Panc1 (cell line): Measurements from ENCODE around the gene KRTAP1-3.

Experiments used
- POLR2AphosphoS5 ChIP-seq: IDR thresholded peaks from 2 replicates; pipeline ENCODE4 v1.6.1; 2012; ENCODE audit warnings: mild to moderate bottlenecking, low read depth, low read length, moderate library complexity
- REST ChIP-seq, 2 experiments: IDR thresholded peaks; 2 replicates each; pipeline ENCODE4 v1.6.1; 2011 to 2012; ENCODE audit warnings: low read depth in 2 of 2, control low read depth in 1 of 2, low read length in 1 of 2, mild to moderate bottlenecking in 1 of 2, moderate library complexity in 1 of 2; ENCODE audit not compliant: insufficient read depth in 1 of 2
- SIN3A ChIP-seq: IDR thresholded peaks from 2 replicates; pipeline ENCODE4 v1.6.1; 2012; ENCODE audit warnings: low read depth, mild to moderate bottlenecking, low read length, moderate library complexity, borderline replicate concordance; ENCODE audit not compliant: insufficient read depth
- TF ChIP-seq, protein P1 (sequence below): fragments of 450-650 bp; IDR thresholded peaks from 2 replicates; pipeline ENCODE4 v1.5.1; 2017; ENCODE audit warnings: mild to moderate bottlenecking

DNA sequence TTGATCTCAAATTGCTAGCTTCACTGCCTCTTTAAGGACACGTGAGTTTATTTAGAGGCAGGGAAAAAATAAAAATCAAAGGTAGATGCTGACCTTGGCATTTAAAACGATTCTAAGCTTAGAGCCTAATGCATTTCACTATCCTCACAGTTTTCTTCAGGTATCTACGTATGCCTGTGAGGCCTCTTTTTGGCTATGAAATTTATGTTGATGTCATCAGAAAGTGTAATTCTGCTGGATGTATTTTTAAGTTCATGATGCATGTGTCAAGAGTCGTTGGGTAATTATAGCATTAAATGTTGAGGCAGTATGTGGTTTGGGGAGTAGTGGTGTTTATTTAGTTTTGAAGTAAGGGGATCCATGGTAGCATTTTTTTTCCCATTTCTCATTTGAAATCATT is 30.7 kb downstream of the KRTAP1-3 start:
- TF ChIP-seq SIN3A, result no peak
- TF ChIP-seq, protein P1, sequence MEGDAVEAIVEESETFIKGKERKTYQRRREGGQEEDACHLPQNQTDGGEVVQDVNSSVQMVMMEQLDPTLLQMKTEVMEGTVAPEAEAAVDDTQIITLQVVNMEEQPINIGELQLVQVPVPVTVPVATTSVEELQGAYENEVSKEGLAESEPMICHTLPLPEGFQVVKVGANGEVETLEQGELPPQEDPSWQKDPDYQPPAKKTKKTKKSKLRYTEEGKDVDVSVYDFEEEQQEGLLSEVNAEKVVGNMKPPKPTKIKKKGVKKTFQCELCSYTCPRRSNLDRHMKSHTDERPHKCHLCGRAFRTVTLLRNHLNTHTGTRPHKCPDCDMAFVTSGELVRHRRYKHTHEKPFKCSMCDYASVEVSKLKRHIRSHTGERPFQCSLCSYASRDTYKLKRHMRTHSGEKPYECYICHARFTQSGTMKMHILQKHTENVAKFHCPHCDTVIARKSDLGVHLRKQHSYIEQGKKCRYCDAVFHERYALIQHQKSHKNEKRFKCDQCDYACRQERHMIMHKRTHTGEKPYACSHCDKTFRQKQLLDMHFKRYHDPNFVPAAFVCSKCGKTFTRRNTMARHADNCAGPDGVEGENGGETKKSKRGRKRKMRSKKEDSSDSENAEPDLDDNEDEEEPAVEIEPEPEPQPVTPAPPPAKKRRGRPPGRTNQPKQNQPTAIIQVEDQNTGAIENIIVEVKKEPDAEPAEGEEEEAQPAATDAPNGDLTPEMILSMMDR, result no peak
- TF ChIP-seq POLR2AphosphoS5, result no peak
- TF ChIP-seq REST (IDR thresholded peaks at IDR 0.05; ENCODE audit: insufficient read depth in 1 of 2, low read depth in 2 of 2, low read length in 1 of 2), result no peak
